ENCODE results near the gene PPP1CA. TPM values are rescaled to one million over a fixed set of nuclear protein-coding genes. Genes with fewer than 3 reads are reported as not detected.

Gene PPP1CA
- total RNA-seq, 1 experiment from 2014 or later = 238 TPM

GRCh38 chr11:67349928-67350465 lies 51.7 kb downstream of the PPP1CA start:
- no peak overlapping the region for H3K4me3 ChIP-seq (replicated peaks in 1 of 2; ENCODE audit: low read depth in 1 of 2, low read length in 2 of 2)
- peaks cover 33 to 77% of the 10 kb centered on the region in 2 experiments for H3K4me1 ChIP-seq (ENCODE audit: control insufficient read depth in 1 of 2, insufficient read depth in 2 of 2, low read length in 2 of 2)
- TF ChIP-seq CEBPB (IDR thresholded peaks at IDR 0.05; ENCODE audit: low read depth) = no peak
- no peak for TF ChIP-seq CBX3 (IDR thresholded peaks at IDR 0.05; ENCODE audit: low read depth)
- no peak for TF ChIP-seq ZFX (IDR thresholded peaks at IDR 0.05)
- no peak for DNase-seq (ENCODE audit: low read depth, low spot score)
- H3K79me2 ChIP-seq (ENCODE audit: insufficient read depth, low read length) = no peaks in the 10 kb centered on the region; the same call in 1 of the 2 replicates
- RAD21 ChIA-PET (ENCODE audit: low non-redundant PET in 1 of 2, low total read pairs in 2 of 2, uncharacterized antibody in 2 of 2, unreplicated experiment in 2 of 2) = no interaction called here
- POLR2A ChIA-PET = no interaction called here
- no peak for ATAC-seq
- intact Hi-C loops (cut with micrococcal nuclease) = loop anchor here (2.0 to 5.0 kb wide), 2 partner anchors 117 to 157 kb away; partner anchors contain the start of gene TMEM134
- no peak overlapping the region for H3K4me2 ChIP-seq (ENCODE audit: low read length)
- no peaks in the 10 kb centered on the region for H3K36me3 ChIP-seq (ENCODE audit: control insufficient read depth in 1 of 2, insufficient read depth in 2 of 2, low read length in 2 of 2)
- H4K20me1 ChIP-seq (ENCODE audit: insufficient read depth) = no peaks in the 10 kb centered on the region
- no peaks in the 10 kb centered on the region for H3K9me3 ChIP-seq (ENCODE audit: control insufficient read depth in 1 of 2, insufficient read depth in 1 of 2, low read depth in 1 of 2, low read length in 2 of 2)
- no peaks in the 10 kb centered on the region for H3K27me3 ChIP-seq (ENCODE audit: insufficient read depth, low read length)
- no peak overlapping the region for H2AFZ ChIP-seq (ENCODE audit: low read depth, low read length, poor library complexity, severe bottlenecking)
- BruUV-seq (replicated peaks) = no TSS peak
- H3K9ac ChIP-seq (ENCODE audit: low read length) = no peak overlapping the region
- H3K9me2 ChIP-seq (ENCODE audit: insufficient read depth) = no peaks in the 10 kb centered on the region
- no peak overlapping the region for H3K27ac ChIP-seq (ENCODE audit: low read depth, low read length)
- CTCF ChIA-PET = interaction anchor here (0.7 to 16.6 kb wide), 4 partner anchors 26 to 70 kb away, joined by 3 to 456 read pairs (median 4); partner anchors contain the start of genes CLCF1 and PPP1CA

- H3K9me2 ChIP-seq (ENCODE audit: insufficient read depth) = no peaks in the 10 kb centered on the region
- no peak overlapping the region for H3K4me2 ChIP-seq (ENCODE audit: low read length)
- no peaks in the 10 kb centered on the region; the same call in 1 of the 2 replicates for H3K79me2 ChIP-seq (ENCODE audit: insufficient read depth, low read length)
- ChIA-PET RAD21 (ENCODE audit: low non-redundant PET in 1 of 2, low total read pairs in 2 of 2, uncharacterized antibody in 2 of 2, unreplicated experiment in 2 of 2) (no interaction called here), CTCF (interaction anchor here (0.8 to 16.6 kb wide), 3 partner anchors 27 to 52 kb away, joined by 3 to 456 read pairs (median 5); partner anchors contain the start of genes CLCF1 and PPP1CA), POLR2A (no interaction called here)
- DNase-seq (ENCODE audit: low read depth, low spot score) (no peak), ATAC-seq (no peak)
- H2AFZ ChIP-seq (ENCODE audit: low read depth, low read length, poor library complexity, severe bottlenecking) = no peak overlapping the region
- no TSS peak for BruUV-seq (replicated peaks)
- H3K9me3 ChIP-seq (ENCODE audit: control insufficient read depth in 1 of 2, insufficient read depth in 1 of 2, low read depth in 1 of 2, low read length in 2 of 2) = no peaks in the 10 kb centered on the region
- H3K9ac ChIP-seq (ENCODE audit: low read length) = no peak overlapping the region
- intact Hi-C loops (cut with micrococcal nuclease) = no loop called here
- H3K27ac ChIP-seq (ENCODE audit: low read depth, low read length) = no peak overlapping the region
- H4K20me1 ChIP-seq (ENCODE audit: insufficient read depth) = no peaks in the 10 kb centered on the region
- no peaks in the 10 kb centered on the region for H3K27me3 ChIP-seq (ENCODE audit: insufficient read depth, low read length)
- H3K36me3 ChIP-seq (ENCODE audit: control insufficient read depth in 1 of 2, insufficient read depth in 2 of 2, low read length in 2 of 2) = no peaks in the 10 kb centered on the region
- H3K4me1 ChIP-seq (ENCODE audit: control insufficient read depth in 1 of 2, insufficient read depth in 2 of 2, low read length in 2 of 2) = peaks cover 28 to 74% of the 10 kb centered on the region in 2 experiments
- H3K4me3 ChIP-seq (replicated peaks in 1 of 2; ENCODE audit: low read depth in 1 of 2, low read length in 2 of 2) = no peak overlapping the region
- TF ChIP-seq FOSL1 (IDR thresholded peaks at IDR 0.05; ENCODE audit: low read depth) (no peak), MAX (IDR thresholded peaks at IDR 0.05) (no peak), POLR2AphosphoS5 (IDR thresholded peaks at IDR 0.05; ENCODE audit: low read depth, low read length) (no peak), TCF7L2 (IDR thresholded peaks at IDR 0.05; ENCODE audit: borderline replicate concordance, extremely low read depth, insufficient read depth, insufficient read length) (no peak), YY1 (IDR thresholded peaks at IDR 0.05; ENCODE audit: extremely low read depth, insufficient replicate concordance, low read depth, low read length) (no peak), JUND (IDR thresholded peaks at IDR 0.05) (no peak), ZNF274 (IDR thresholded peaks at IDR 0.05; ENCODE audit: low read depth, low read length) (no peak), EZH2phosphoT487 (IDR thresholded peaks at IDR 0.05; ENCODE audit: borderline replicate concordance) (no peak), POLR2A (IDR thresholded peaks at IDR 0.05; ENCODE audit: borderline replicate concordance, extremely low read depth, insufficient read depth, insufficient read length) (no peak), ATF3 (IDR thresholded peaks at IDR 0.05) (no peak), CEBPB (IDR thresholded peaks at IDR 0.05; ENCODE audit: low read depth) (no peak), ZFX (IDR thresholded peaks at IDR 0.05) (no peak), ELF1 (IDR thresholded peaks at IDR 0.05; ENCODE audit: borderline replicate concordance, low read depth) (no peak), SIN3A (IDR thresholded peaks at IDR 0.05; ENCODE audit: low read depth) (no peak), ZBTB33 (IDR thresholded peaks at IDR 0.05; ENCODE audit: extremely low read depth, insufficient replicate concordance, low read length) (no peak), SP1 (IDR thresholded peaks at IDR 0.05; ENCODE audit: low read depth) (no peak)
Measured at GRCh38 chr11:67349457-67349856, 52.2 kb downstream of the PPP1CA start.
